Endothelial cell of umbilical vein (primary cell): Measurements from ENCODE around the gene SEC62. TPM values are rescaled to one million over a fixed set of nuclear protein-coding genes. Genes with fewer than 3 reads are reported as not detected.

ENCODE experiments used
- BruUV-seq: library from RNA; stranded (reverse); fragments of 400-500 nt; replicated peaks from 2 replicates; lab custom pipeline; 2021; lab: Mats Ljungman, UMichigan
- CTCF ChIA-PET: fragments of 300-600, 350-600 bp; sonication (Branson Sonifier 250); formaldehyde crosslinking; loops from one replicate; lab custom pipeline; 2021; ENCODE audit warnings: antibody characterized with exemption, inconsistent platforms; lab: Charles Lee
- POLR2A ChIA-PET: fragments of 300-600, 350-600 bp; sonication (Branson Sonifier 250); formaldehyde crosslinking; loops from one replicate; lab custom pipeline; 2021; ENCODE audit warnings: antibody characterized with exemption, inconsistent platforms; lab: Charles Lee
- DNase-seq: peaks from one replicate; pipeline ENCODE4 v3.0.0-alpha.2; 2011; ENCODE audit warnings: low read depth, low spot score
- FAIRE-seq: peaks from 2 replicates; lab custom pipeline; 2011; peaks lifted over from hg19 to GRCh38; lab: Jason Lieb, UNC
- H2AFZ ChIP-seq: 2 replicates; pipeline ENCODE4 v1.6.0; 2012; ENCODE audit warnings: low read depth, low read length, control low read depth, inconsistent platforms
- H3K27ac ChIP-seq: 2 replicates; pipeline ENCODE4 v1.5.1; 2011; ENCODE audit warnings: low read depth, mild to moderate bottlenecking, control low read depth, low read length, moderate library complexity; ENCODE audit not compliant: insufficient read depth
- H3K27me3 ChIP-seq, 2 experiments: 2 replicates each; pipeline versions ENCODE4 v1.6.0 to v1.6.1; 2011; ENCODE audit warnings: low read length in 2 of 2, mixed read lengths in 1 of 2; ENCODE audit not compliant: control insufficient read depth in 2 of 2, insufficient read depth in 2 of 2
- H3K36me3 ChIP-seq, 2 experiments: 2 replicates in 1 of 2; 3 replicates in 1 of 2; pipeline ENCODE4 v1.5.1; 2011; ENCODE audit warnings: low read length in 2 of 2, mild to moderate bottlenecking in 1 of 2, moderate library complexity in 1 of 2; ENCODE audit not compliant: control insufficient read depth in 2 of 2, insufficient read depth in 2 of 2; ENCODE audit errors: extremely low read depth in 1 of 2
- H3K4me1 ChIP-seq: 3 replicates; pipeline ENCODE4 v1.5.1; 2011; ENCODE audit warnings: mild to moderate bottlenecking, low read length; ENCODE audit not compliant: control insufficient read depth, insufficient read depth; ENCODE audit errors: extremely low read depth
- H3K4me2 ChIP-seq: 2 replicates; pipeline ENCODE4 v1.6.1; 2011; ENCODE audit warnings: low read length, control low read depth, mixed read lengths; ENCODE audit not compliant: insufficient read depth
- H3K4me3 ChIP-seq, 3 experiments: fragments of 200-600 bp in 1 of 3; sonication (generic), shearing (Covaris generic) in 1 of 3; replicated peaks in 1 of 3; 2 replicates each; pipeline ENCODE4 v1.5.1; 2011 to 2016; ENCODE audit warnings: control low read depth in 3 of 3, low read length in 3 of 3, mild to moderate bottlenecking in 2 of 3, inconsistent platforms in 1 of 3, low read depth in 1 of 3, moderate library complexity in 1 of 3; ENCODE audit not compliant: insufficient read depth in 1 of 3
- H3K79me2 ChIP-seq: 2 replicates; pipeline ENCODE4 v1.6.0; 2012; ENCODE audit warnings: low read length, inconsistent platforms; ENCODE audit not compliant: control insufficient read depth, insufficient read depth
- H3K9ac ChIP-seq: replicated peaks from 2 replicates; pipeline ENCODE3; 2011; ENCODE audit warnings: low read length, control low read depth; ENCODE audit not compliant: insufficient read depth; ENCODE audit errors: extremely low read depth
- H3K9me1 ChIP-seq: replicated peaks from 3 replicates; pipeline ENCODE4 v1.6.0; 2011; ENCODE audit warnings: mild to moderate bottlenecking, low read length; ENCODE audit not compliant: control insufficient read depth, insufficient read depth; ENCODE audit errors: extremely low read depth
- H3K9me3 ChIP-seq: replicated peaks from 2 replicates; pipeline ENCODE4 v1.5.1; 2012; ENCODE audit warnings: low read length, inconsistent platforms; ENCODE audit not compliant: control insufficient read depth, insufficient read depth
- H4K20me1 ChIP-seq: replicated peaks from 2 replicates; pipeline ENCODE3; 2011; ENCODE audit warnings: mild to moderate bottlenecking, low read length; ENCODE audit not compliant: control insufficient read depth, insufficient read depth; ENCODE audit errors: extremely low read depth
- CTCF ChIP-seq, 2 donors: IDR thresholded peaks; 1 replicate in 1 of 2; 2 replicates in 1 of 2; pipeline ENCODE4 v1.5.1; 2011; ENCODE audit warnings: low read length in 2 of 2, mild to moderate bottlenecking in 2 of 2, moderate library complexity in 2 of 2, control low read depth in 1 of 2, inconsistent platforms in 1 of 2, low read depth in 1 of 2; ENCODE audit not compliant: insufficient read depth in 1 of 2; ENCODE audit errors: extremely low read depth in 1 of 2
- EZH2 ChIP-seq: IDR thresholded peaks from 2 replicates; pipeline ENCODE4 v1.6.1; 2012; ENCODE audit warnings: borderline replicate concordance, low read depth, mild to moderate bottlenecking, moderate library complexity, low read length, inconsistent platforms; ENCODE audit not compliant: severe bottlenecking
- FOS ChIP-seq: IDR thresholded peaks from 2 replicates; pipeline ENCODE4 v1.6.1; 2011; ENCODE audit warnings: mild to moderate bottlenecking, low read length, moderate library complexity, borderline replicate concordance; ENCODE audit not compliant: insufficient read depth
- GATA2 ChIP-seq: IDR thresholded peaks from 2 replicates; pipeline ENCODE4 v1.7.0; 2011; ENCODE audit warnings: low read depth, mild to moderate bottlenecking, moderate library complexity, mixed read lengths, low read length; ENCODE audit not compliant: insufficient read length, insufficient read depth
- JUN ChIP-seq: IDR thresholded peaks from 2 replicates; pipeline ENCODE4 v1.6.1; 2011; ENCODE audit warnings: borderline replicate concordance, low read depth; ENCODE audit not compliant: insufficient read length, insufficient read depth
- MAX ChIP-seq: IDR thresholded peaks from 2 replicates; pipeline ENCODE4 v1.6.1; 2011; ENCODE audit not compliant: insufficient read depth, insufficient read length
- POLR2A ChIP-seq: IDR thresholded peaks from 2 replicates; pipeline ENCODE4 v1.6.1; 2012; ENCODE audit warnings: low read depth, mild to moderate bottlenecking, control low read depth, low read length
- POLR2AphosphoS5 ChIP-seq: IDR thresholded peaks from 2 replicates; pipeline ENCODE4 v1.6.1; 2012; ENCODE audit warnings: low read depth, mild to moderate bottlenecking, control low read depth, low read length, moderate library complexity; ENCODE audit not compliant: insufficient read depth
- dilution Hi-C: fragments of 300-500 bp; cut with MboI; formaldehyde crosslinking; loops from one replicate; pipeline ENCODE4 v1.15.0; 2019; ENCODE audit warnings: low sequenced_read_pairs; ENCODE audit not compliant: extremely low pct_ligation_motif_present
- intact Hi-C: fragments of 100-400 bp; cut with micrococcal nuclease; formaldehyde crosslinking; loops from one replicate; pipeline ENCODE4 v1.10.0; 2022
- polyA plus RNA-seq, 4 experiments: library from polyadenylated mRNA; depleted of rRNA in 3 of 4; stranded (reverse) in 3 of 4; unstranded in 1 of 4; fragments of >200 nt; gene quantifications; 2 replicates each; pipeline versions ENCODE4 v1.2.1 to v1.2.3, GENCODE V29; 2011 to 2012; ENCODE audit warnings: missing spikeins in 1 of 4
- total RNA-seq: library from RNA; stranded (reverse); gene quantifications from 2 replicates; pipeline ENCODE4 v1.2.3, GENCODE V29; 2021

Gene SEC62
- total and polyA plus RNA-seq, 2 donors (not counting 3 experiments of a cell fraction or from before 2014, with no cell fraction given): 90.7 to 90.8 TPM

- H3K4me3 ChIP-seq: peak overlapping the region in 1 of 3 experiments; percentile 83
- no peak overlapping the region for H3K9ac ChIP-seq
- CTCF ChIA-PET: no interaction called here
- peak overlapping the region; percentile 91 for H3K4me2 ChIP-seq
- BruUV-seq: TSS peak; percentile 25
- POLR2A ChIA-PET: interaction anchor here (0.6 kb wide), 1 partner anchor 28 kb away, joined by 3 read pairs; no protein-coding TSS in a partner anchor
- TF ChIP-seq CTCF (IDR thresholded peaks at IDR 0.05; ENCODE audit: extremely low read depth in 1 of 2, insufficient read depth in 1 of 2, low read depth in 1 of 2, low read length in 2 of 2) (no peak), GATA2 (no peak), POLR2AphosphoS5 (no peak), FOS (no peak), JUN (no peak), POLR2A (no peak), MAX (no peak), EZH2 (no peak)
- H3K27me3 ChIP-seq: no peaks in the 10 kb centered on the region
- no peak for FAIRE-seq
- H3K27ac ChIP-seq: no peak overlapping the region
- H3K4me1 ChIP-seq: peaks cover 18% of the 10 kb centered on the region
- peaks cover 0 to 5% of the 10 kb centered on the region in 2 experiments for H3K36me3 ChIP-seq
- H2AFZ ChIP-seq: no peak overlapping the region
- dilution Hi-C loops (no loop called here), intact Hi-C loops (no loop called here)
- peaks cover 10% of the 10 kb centered on the region for H4K20me1 ChIP-seq
- no peaks in the 10 kb centered on the region for H3K9me3 ChIP-seq
- no peak for DNase-seq
- no peaks in the 10 kb centered on the region for H3K9me1 ChIP-seq
- peaks cover 63% of the 10 kb centered on the region for H3K79me2 ChIP-seq
These were observed 1.7 kb downstream of the SEC62 start for GRCh38 chr3:169968224-169968885.
